Ovary (tissue), 9 donors: ENCODE measurements around the gene TRAM2. TPM values are rescaled to one million over a fixed set of nuclear protein-coding genes. Genes with fewer than 3 reads are reported as not detected.

Experiments used
- DNase-seq, 5 donors: peaks; one replicate each; pipeline ENCODE4 v3.0.0-alpha.2; 2019 to 2020
- H3K27ac ChIP-seq, 2 donors: fragments of 200-600 bp; one replicate each; pipeline versions ENCODE4 v1.5.1 to v1.8.0; 2019 to 2022
- H3K27me3 ChIP-seq: fragments of 200-600 bp; one replicate; pipeline ENCODE4 v1.8.0; 2022
- H3K36me3 ChIP-seq: fragments of 200-600 bp; sonication (generic); one replicate; pipeline ENCODE4 v1.5.1; 2019
- H3K4me1 ChIP-seq: one replicate; pipeline ENCODE4 v1.8.1; 2013; ENCODE audit warnings: mild to moderate bottlenecking, moderate library complexity; ENCODE audit not compliant: insufficient read depth
- H3K4me3 ChIP-seq: fragments of 200-600 bp; sonication (generic); one replicate; pipeline ENCODE4 v1.5.1; 2017
- H3K9me3 ChIP-seq, 2 donors: fragments of 200-600 bp in 1 of 2; sonication (generic) in 1 of 2; one replicate each; pipeline versions ENCODE4 v1.5.1 to v1.8.1; 2013 to 2019; ENCODE audit warnings: mild to moderate bottlenecking in 1 of 2, moderate library complexity in 1 of 2
- EP300 ChIP-seq: sonication (generic); formaldehyde crosslinking; IDR thresholded peaks from one replicate; pipeline ENCODE4 v1.6.1; 2017; ENCODE audit warnings: antibody characterized with exemption
- POLR2A ChIP-seq: fragments of 450-650 bp; IDR thresholded peaks from one replicate; pipeline ENCODE4 v1.6.1; 2017; ENCODE audit warnings: antibody characterized with exemption, mild to moderate bottlenecking, moderate library complexity
- WGBS, 3 donors: extraction: QIAGEN DNeasy Blood & Tissue Kit in 1 of 3; methylation state at CpG; one replicate each; pipeline versions ENCODE4 v1.1.5 to v1.1.7; 2013 to 2017; 5-methylcytosine and 5-hydroxymethylcytosine counted together
- intact Hi-C, 4 donors: fragments of 100-400 bp; cut with DNase I; formaldehyde crosslinking; loops; one replicate each; pipeline versions ENCODE4 v1.11.0 to v1.15.1; 2022 to 2023
- polyA plus RNA-seq, 2 donors: library from polyadenylated mRNA; stranded (reverse); fragments of 200-250 nt in 1 of 2; fragments of 350-450 nt in 1 of 2; fragmentation: Illumina TruSeq in 1 of 2; extraction: RNeasy Lipid Tissue Mini Kit (QIAGEN cat#74804) in 1 of 2; gene quantifications; one replicate each; pipeline ENCODE4 v1.2.3, GENCODE V29; 2013 to 2014
- total RNA-seq, 7 donors: library from RNA; depleted of rRNA in 2 of 7; stranded (reverse); fragments of >200 nt in 2 of 7; fragmentation: NEBNext Ultra II Directional in 3 of 7; extraction: Animal tissue kit (Norgen Biotek cat#: 25700) in 3 of 7; gene quantifications; one replicate each; pipeline versions ENCODE4 v1.1.0 to v1.2.4, GENCODE V29; 2016 to 2023
- TF ChIP-seq, protein P1 (sequence below), 3 donors: fragments of 450-650 bp in 2 of 3; fragments of 200-600 bp in 1 of 3; IDR thresholded peaks; one replicate each; pipeline versions ENCODE4 v1.5.1 to v1.8.0; 2016 to 2022; ENCODE audit warnings: antibody characterized with exemption in 3 of 3, mild to moderate bottlenecking in 1 of 3
- donor health status: DM: no; HTN: no; CAD: no; lungs with moderate emphysema.
- donor health status: DM: no; HTN: no; CAD: no.
- donor health status: Bipolar disorder and iron deficiency.
- donor health status: DM: yes; HTN: yes; CAD: no.
- donor health status: DM: no; HTN: no; CAD: no.
- donor health status: DM: yes; HTN: yes; CAD: no.

Gene TRAM2
- total and polyA plus RNA-seq, 9 donors: 7.7 to 36.9 (median 22.0) TPM

- no peaks in the 10 kb centered on the region for H3K27me3 ChIP-seq
- no peak for DNase-seq
- peaks cover 13% of the 10 kb centered on the region for H3K4me1 ChIP-seq
- TF ChIP-seq POLR2A: no peak
- TF ChIP-seq EP300: no peak
- TF ChIP-seq, protein P1, sequence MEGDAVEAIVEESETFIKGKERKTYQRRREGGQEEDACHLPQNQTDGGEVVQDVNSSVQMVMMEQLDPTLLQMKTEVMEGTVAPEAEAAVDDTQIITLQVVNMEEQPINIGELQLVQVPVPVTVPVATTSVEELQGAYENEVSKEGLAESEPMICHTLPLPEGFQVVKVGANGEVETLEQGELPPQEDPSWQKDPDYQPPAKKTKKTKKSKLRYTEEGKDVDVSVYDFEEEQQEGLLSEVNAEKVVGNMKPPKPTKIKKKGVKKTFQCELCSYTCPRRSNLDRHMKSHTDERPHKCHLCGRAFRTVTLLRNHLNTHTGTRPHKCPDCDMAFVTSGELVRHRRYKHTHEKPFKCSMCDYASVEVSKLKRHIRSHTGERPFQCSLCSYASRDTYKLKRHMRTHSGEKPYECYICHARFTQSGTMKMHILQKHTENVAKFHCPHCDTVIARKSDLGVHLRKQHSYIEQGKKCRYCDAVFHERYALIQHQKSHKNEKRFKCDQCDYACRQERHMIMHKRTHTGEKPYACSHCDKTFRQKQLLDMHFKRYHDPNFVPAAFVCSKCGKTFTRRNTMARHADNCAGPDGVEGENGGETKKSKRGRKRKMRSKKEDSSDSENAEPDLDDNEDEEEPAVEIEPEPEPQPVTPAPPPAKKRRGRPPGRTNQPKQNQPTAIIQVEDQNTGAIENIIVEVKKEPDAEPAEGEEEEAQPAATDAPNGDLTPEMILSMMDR (IDR thresholded peaks at IDR 0.05): no peak
- H3K27ac ChIP-seq: peak overlapping the region in 1 of 2 donors; percentile 8
- WGBS, 3 donors: 55 to 65% (median 60%) methylated on average over 6 of the region's 6 CpGs
- intact Hi-C loops: no loop called here
- no peaks in the 10 kb centered on the region for H3K9me3 ChIP-seq
- no peaks in the 10 kb centered on the region for H3K36me3 ChIP-seq
- H3K4me3 ChIP-seq: no peak overlapping the region
Measured at GRCh38 chr6:52558266-52559000, 18.4 kb downstream of the TRAM2 start.

DNA sequence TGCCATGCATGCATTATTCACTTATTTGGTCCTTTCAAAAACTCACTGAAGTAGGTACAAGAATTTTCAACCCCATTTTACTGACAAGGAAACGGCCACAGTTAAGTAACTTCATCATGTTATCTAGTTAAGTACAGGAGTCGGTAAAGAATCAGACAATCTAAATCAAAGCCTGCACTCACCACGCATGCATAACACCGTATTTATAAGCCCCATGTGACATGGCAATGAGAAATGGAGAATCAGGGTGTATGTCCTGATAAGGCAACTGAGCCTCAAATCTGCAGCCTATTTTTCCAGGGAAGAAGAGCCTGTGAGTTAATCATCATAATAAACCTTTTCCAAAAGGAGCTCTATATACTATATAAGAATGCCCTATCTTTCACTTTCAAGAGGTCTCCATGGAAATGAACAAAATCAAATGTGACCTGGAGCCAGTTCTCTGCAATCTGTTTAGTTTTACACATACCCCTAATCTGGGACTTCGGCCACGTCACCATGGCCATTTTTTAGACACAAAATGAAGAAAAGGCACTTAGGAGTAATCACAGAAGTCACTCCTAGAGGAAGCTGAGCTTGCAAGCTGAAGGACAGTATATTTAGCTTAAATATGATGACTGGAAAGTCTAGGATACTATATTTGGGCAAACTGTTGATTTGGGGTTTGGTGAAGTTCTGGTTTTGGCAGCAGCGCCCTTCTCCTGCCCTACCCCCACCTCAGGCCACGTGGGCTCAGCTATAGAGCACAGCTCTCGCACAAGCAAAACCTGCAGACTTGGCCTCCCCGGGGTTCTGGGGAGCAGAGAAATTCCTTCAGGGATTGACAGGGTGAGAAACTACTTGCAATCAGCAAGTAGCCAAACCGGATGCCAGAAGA is 19.2 kb downstream of the TRAM2 start:
- H3K27ac ChIP-seq: peak overlapping the region in 1 of 2 donors; percentile 8
- TF ChIP-seq, protein P1 (IDR thresholded peaks at IDR 0.05): no peak
- TF ChIP-seq POLR2A (no peak), EP300 (no peak)
- DNase-seq: no peak
- no peaks in the 10 kb centered on the region for H3K9me3 ChIP-seq
- intact Hi-C loops: no loop called here
- H3K4me3 ChIP-seq: no peak overlapping the region
- H3K4me1 ChIP-seq: peaks cover 15% of the 10 kb centered on the region
- WGBS, 3 donors: 38 to 48% (median 45%) methylated on average over 11 of the region's 11 CpGs
- H3K27me3 ChIP-seq: no peaks in the 10 kb centered on the region
- no peaks in the 10 kb centered on the region for H3K36me3 ChIP-seq

GRCh38 chr6:52555518-52556233 is 21.2 kb downstream of the TRAM2 start:
- TF ChIP-seq EP300: no peak
- TF ChIP-seq, protein P1 (IDR thresholded peaks at IDR 0.05): no peak
- TF ChIP-seq POLR2A: no peak
- no peaks in the 10 kb centered on the region for H3K27me3 ChIP-seq
- DNase-seq: no peak
- H3K36me3 ChIP-seq: no peaks in the 10 kb centered on the region
- no peak overlapping the region for H3K4me3 ChIP-seq
- intact Hi-C loops: no loop called here
- H3K4me1 ChIP-seq: peaks cover 27% of the 10 kb centered on the region
- no peak overlapping the region for H3K27ac ChIP-seq
- 11 to 25% (median 17%) methylated on average over 5 of the region's 5 CpGs for WGBS, 3 donors
- no peaks in the 10 kb centered on the region for H3K9me3 ChIP-seq

DNA sequence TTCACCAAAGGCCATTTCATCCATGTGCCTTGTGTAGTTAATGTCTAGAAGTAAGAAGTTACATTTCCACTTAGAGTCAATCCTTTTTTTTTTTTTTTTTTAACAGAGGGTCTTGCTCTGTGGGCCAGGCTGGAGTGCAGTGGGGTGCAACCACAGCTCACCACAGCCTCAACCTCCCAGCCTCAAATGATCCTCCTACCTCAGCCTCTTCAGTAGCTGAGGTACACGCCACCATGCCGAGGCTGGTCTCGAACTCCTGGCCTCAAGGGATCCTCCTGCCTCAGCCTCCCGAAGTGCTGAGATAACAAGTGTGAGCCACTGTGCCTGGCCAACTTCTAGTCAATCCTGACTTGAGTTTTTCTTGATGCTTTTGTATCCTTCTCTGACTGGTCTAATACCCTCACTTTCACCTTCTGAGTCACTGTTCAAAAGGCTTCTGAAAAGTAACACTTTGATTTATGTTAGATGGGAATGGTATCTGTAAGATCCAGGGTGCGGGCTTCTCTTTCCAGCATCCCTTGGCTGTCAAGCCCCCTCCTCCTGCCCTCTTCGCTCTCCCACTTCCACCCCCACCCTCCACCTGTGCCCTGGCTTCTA is 22.1 kb downstream of the TRAM2 start:
- intact Hi-C loops: no loop called here
- peaks cover 29% of the 10 kb centered on the region for H3K4me1 ChIP-seq
- H3K36me3 ChIP-seq: no peaks in the 10 kb centered on the region
- no peaks in the 10 kb centered on the region for H3K9me3 ChIP-seq
- H3K4me3 ChIP-seq: no peak overlapping the region
- no peak overlapping the region for H3K27ac ChIP-seq
- TF ChIP-seq EP300: no peak
- TF ChIP-seq, protein P1 (IDR thresholded peaks at IDR 0.05): no peak
- no peak for TF ChIP-seq POLR2A
- no peaks in the 10 kb centered on the region for H3K27me3 ChIP-seq
- no peak for DNase-seq
- WGBS, 3 donors: 87 to 91% (median 89%) methylated on average over 6 of the region's 6 CpGs
